ENCODE results near the gene KCMF1. TPM values are rescaled to one million over a fixed set of nuclear protein-coding genes. Genes with fewer than 3 reads are reported as not detected.

Gene KCMF1
- total and polyA plus RNA-seq, 9 of the 15 experiments (the other 6 are each of a cell fraction or from before 2014, with no cell fraction given) = 6.8 to 88.2 (median 46.5) TPM

DNA sequence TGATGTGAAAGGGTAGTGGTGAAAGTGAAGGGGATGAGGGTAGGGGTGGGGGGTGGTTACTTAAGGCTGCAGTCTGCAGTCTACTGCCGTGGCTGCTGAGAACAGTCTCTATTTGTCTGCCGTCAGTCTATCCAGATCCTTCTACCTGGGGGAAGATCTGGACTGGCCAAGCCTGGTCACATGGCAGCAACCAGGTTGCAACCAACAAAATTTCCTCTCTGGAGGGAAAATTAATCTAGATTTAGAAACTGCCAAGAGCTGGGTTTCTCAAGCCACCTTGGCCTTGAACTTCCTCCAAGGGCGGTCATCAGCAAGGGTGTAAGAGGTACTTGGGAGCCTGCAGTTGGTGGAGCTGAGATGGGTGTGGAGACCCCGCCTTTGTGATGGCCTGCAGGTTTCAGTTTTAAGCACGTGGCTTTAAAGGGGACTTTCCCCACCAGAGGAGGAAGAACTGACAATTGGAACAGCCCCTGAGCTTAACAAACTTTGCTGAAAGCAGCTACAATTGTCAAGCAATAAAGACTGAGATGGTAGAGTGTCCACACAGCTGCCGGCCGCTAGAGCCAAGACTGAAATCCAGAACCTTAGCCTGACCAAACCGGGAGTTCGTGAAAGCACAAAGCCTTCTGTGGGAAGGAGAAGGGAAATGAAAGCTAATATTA, 31.4 kb upstream of the KCMF1 start:
- Histone ChIP-seq H3K36me3 (ENCODE audit: control insufficient read depth, insufficient read depth, low read length) (no peaks in the 10 kb centered on the region), H3K27me3 (ENCODE audit: control insufficient read depth in 2 of 2, insufficient read depth in 2 of 2, low read length in 2 of 2) (no peaks in the 10 kb centered on the region; a peak in 1 of 5 replicates), H4K20me1 (replicated peaks; ENCODE audit: control insufficient read depth, insufficient read depth, low read length) (0 out of 2 replicates have a peak, but pooled peaks cover 2% of the 10 kb centered on the region), H3K4me1 (replicated peaks in 1 of 2; ENCODE audit: control insufficient read depth in 2 of 2, insufficient read depth in 2 of 2, low read length in 2 of 2) (peaks cover 0 to 9% of the 10 kb centered on the region in 2 experiments; a peak in 4 of 5 replicates), H3K4me3 (no peak overlapping the region), H3K27ac (ENCODE audit: extremely low read depth, low read depth, low read length) (no peak overlapping the region), H3K9me1 (ENCODE audit: control insufficient read depth, insufficient read depth, low read length) (no peaks in the 10 kb centered on the region), H3K9ac (ENCODE audit: insufficient read depth in 1 of 2, low read depth in 2 of 2, low read length in 2 of 2) (peak overlapping the region in 1 of 2 experiments; percentile 4; a peak in 1 of 4 replicates), H3K4me2 (ENCODE audit: insufficient read depth, low read length) (peak overlapping the region; percentile 30; the same call in 1 of the 2 replicates), H3K9me3 (replicated peaks; ENCODE audit: control insufficient read depth, insufficient read depth, low read depth, low read length) (no peaks in the 10 kb centered on the region), H3K79me2 (ENCODE audit: control insufficient read depth, insufficient read depth, low read length) (no peaks in the 10 kb centered on the region), H2AFZ (ENCODE audit: low read depth, low read length) (peak overlapping the region; percentile 47)
- DNase-seq (ENCODE audit: extremely low read depth in 1 of 4, low spot score in 3 of 4) (no peak), FAIRE-seq (no peak), ATAC-seq (peak; percentile 43)
- in situ Hi-C loops (cut with MboI) = no loop called here
- CTCF ChIA-PET (ENCODE audit: low intra/inter-chr PET ratio) = no interaction called here
- no TSS peak for BruUV-seq (replicated peaks)
- POLR2A ChIA-PET = interaction anchor here (0.5 to 1.4 kb wide), 3 partner anchors 13 to 24 kb away, joined by 3 to 4 read pairs (median 4); no protein-coding TSS in a partner anchor
- intact Hi-C loops (cut with micrococcal nuclease) = no loop called here
- 28% methylated on average over 8 of the region's 9 CpGs for WGBS (ENCODE audit: insufficient coverage, low coverage, missing lambda C conversion rate)
- peak; percentile 45; the same call in 1 of the 2 replicates for TF ChIP-seq L3MBTL2 (IDR thresholded peaks at IDR 0.05)
- no peak for TF ChIP-seq TBP (optimal IDR thresholded peaks at IDR 0.05; ENCODE audit: low read depth, low read length)
- no peak for TF ChIP-seq CEBPG (CRISPR knock-in tag; IDR thresholded peaks at IDR 0.05)
- no peak for TF ChIP-seq CEBPG (tag; conservative IDR thresholded peaks at IDR 0.05 in 1 of 2, IDR thresholded peaks at IDR 0.05 in 1 of 2)
- TF ChIP-seq MYC (IDR thresholded peaks at IDR 0.05; ENCODE audit: low read depth, low read length) = 0 out of 2 replicates have a peak, but pooled peaks have one; percentile 37
- TF ChIP-seq MYC (CRISPR knock-in tag; IDR thresholded peaks at IDR 0.05; ENCODE audit: borderline replicate concordance, low read depth) = no peak
- no peak for TF ChIP-seq CCAR2 (IDR thresholded peaks at IDR 0.05; ENCODE audit: low read depth, low read length)
- no peak for TF ChIP-seq CREBBP (IDR thresholded peaks at IDR 0.05; ENCODE audit: low read depth, low read length)
- no peak for TF ChIP-seq FOXM1 (IDR thresholded peaks at IDR 0.05; ENCODE audit: low read depth)
- no peak for TF ChIP-seq FOXM1 (CRISPR knock-in tag; IDR thresholded peaks at IDR 0.05; ENCODE audit: low read depth)
- no peak for TF ChIP-seq NFIC (IDR thresholded peaks at IDR 0.05)
- TF ChIP-seq, protein P1, sequence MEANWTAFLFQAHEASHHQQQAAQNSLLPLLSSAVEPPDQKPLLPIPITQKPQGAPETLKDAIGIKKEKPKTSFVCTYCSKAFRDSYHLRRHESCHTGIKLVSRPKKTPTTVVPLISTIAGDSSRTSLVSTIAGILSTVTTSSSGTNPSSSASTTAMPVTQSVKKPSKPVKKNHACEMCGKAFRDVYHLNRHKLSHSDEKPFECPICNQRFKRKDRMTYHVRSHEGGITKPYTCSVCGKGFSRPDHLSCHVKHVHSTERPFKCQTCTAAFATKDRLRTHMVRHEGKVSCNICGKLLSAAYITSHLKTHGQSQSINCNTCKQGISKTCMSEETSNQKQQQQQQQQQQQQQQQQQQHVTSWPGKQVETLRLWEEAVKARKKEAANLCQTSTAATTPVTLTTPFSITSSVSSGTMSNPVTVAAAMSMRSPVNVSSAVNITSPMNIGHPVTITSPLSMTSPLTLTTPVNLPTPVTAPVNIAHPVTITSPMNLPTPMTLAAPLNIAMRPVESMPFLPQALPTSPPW (CRISPR knock-in tag; IDR thresholded peaks at IDR 0.05) = no peak
- TF ChIP-seq THRAP3 (IDR thresholded peaks at IDR 0.05; ENCODE audit: borderline replicate concordance) = no peak
- TF ChIP-seq, protein P2, sequence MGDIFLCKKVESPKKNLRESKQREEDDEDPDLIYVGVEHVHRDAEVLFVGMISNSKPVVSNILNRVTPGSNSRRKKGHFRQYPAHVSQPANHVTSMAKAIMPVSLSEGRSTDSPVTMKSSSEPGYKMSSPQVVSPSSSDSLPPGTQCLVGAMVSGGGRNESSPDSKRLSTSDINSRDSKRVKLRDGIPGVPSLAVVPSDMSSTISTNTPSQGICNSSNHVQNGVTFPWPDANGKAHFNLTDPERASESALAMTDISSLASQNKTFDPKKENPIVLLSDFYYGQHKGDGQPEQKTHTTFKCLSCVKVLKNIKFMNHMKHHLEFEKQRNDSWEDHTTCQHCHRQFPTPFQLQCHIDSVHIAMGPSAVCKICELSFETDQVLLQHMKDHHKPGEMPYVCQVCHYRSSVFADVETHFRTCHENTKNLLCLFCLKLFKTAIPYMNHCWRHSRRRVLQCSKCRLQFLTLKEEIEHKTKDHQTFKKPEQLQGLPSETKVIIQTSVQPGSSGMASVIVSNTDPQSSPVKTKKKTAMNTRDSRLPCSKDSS (IDR thresholded peaks at IDR 0.05; ENCODE audit: low read depth, partially characterized antibody) = no peak
- TF ChIP-seq CBX2 (IDR thresholded peaks at IDR 0.05; ENCODE audit: insufficient read depth, low read length, poor library complexity, severe bottlenecking) = no peak
- TF ChIP-seq, protein P3, sequence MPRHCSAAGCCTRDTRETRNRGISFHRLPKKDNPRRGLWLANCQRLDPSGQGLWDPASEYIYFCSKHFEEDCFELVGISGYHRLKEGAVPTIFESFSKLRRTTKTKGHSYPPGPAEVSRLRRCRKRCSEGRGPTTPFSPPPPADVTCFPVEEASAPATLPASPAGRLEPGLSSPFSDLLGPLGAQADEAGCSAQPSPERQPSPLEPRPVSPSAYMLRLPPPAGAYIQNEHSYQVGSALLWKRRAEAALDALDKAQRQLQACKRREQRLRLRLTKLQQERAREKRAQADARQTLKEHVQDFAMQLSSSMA (CRISPR knock-in tag; IDR thresholded peaks at IDR 0.05) = no peak
- TF ChIP-seq EP400 (IDR thresholded peaks at IDR 0.05) = no peak
- no peak for TF ChIP-seq JUN (IDR thresholded peaks at IDR 0.05; ENCODE audit: borderline replicate concordance, low read depth, low read length)
- TF ChIP-seq JUN (CRISPR knock-in tag; IDR thresholded peaks at IDR 0.05; ENCODE audit: borderline replicate concordance) = no peak
- no peak for TF ChIP-seq ELF4 (CRISPR knock-in tag; IDR thresholded peaks at IDR 0.05)

Measured in K562 (cell line).